Right ventricle myocardium superior (tissue), 1 donor: ENCODE measurements around the gene KLHL21. TPM values are rescaled to one million over a fixed set of nuclear protein-coding genes. Genes with fewer than 3 reads are reported as not detected.
"Not testable (repeated sequence)": the region's sequence is repeated elsewhere in the genome, so short reads cannot be mapped to it uniquely, and the experiment has no call there.

Experiments used
- ATAC-seq: fragments of 200-7000 bp; cut with Tn5 transposase; one replicate; pipeline ENCODE4 v1.9.1; 2020; ENCODE audit warnings: mild to moderate bottlenecking; ENCODE audit not compliant: poor library complexity
- DNase-seq: peaks from one replicate; pipeline ENCODE4 v3.0.0-alpha.2; 2020
- intact Hi-C: fragments of 100-400 bp; cut with DNase I; formaldehyde crosslinking; loops from one replicate; pipeline ENCODE4 v1.11.2; 2022
- long read RNA-seq: library from polyadenylated mRNA; unstranded; transcript quantifications from one replicate; pipeline ENCODE4 v2.0.0, GENCODE V29; 2021
- total RNA-seq: library from RNA; stranded (reverse); fragmentation: NEBNext Ultra II Directional; extraction: Animal tissue kit (Norgen Biotek cat#: 25700); gene quantifications from one replicate; pipeline ENCODE4 v1.2.1, GENCODE V29; 2021
- donor health status: DM: no; HTN: yes; CAD: no; lungs with severe emphysema.

KLHL21 gene, protein sequence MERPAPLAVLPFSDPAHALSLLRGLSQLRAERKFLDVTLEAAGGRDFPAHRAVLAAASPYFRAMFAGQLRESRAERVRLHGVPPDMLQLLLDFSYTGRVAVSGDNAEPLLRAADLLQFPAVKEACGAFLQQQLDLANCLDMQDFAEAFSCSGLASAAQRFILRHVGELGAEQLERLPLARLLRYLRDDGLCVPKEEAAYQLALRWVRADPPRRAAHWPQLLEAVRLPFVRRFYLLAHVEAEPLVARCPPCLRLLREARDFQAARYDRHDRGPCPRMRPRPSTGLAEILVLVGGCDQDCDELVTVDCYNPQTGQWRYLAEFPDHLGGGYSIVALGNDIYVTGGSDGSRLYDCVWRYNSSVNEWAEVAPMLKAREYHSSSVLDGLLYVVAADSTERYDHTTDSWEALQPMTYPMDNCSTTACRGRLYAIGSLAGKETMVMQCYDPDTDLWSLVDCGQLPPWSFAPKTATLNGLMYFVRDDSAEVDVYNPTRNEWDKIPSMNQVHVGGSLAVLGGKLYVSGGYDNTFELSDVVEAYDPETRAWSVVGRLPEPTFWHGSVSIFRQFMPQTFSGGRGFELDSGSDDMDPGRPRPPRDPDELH
- 111 TPM for total RNA-seq
- long read RNA-seq, full-length matches to known transcripts = 473 of 581 reads
- long read RNA-seq, partial matches to known transcripts = 95 of 581 reads
- long read RNA-seq, other reads (novel, unspliced or antisense) = 13 of 581 reads

DNA sequence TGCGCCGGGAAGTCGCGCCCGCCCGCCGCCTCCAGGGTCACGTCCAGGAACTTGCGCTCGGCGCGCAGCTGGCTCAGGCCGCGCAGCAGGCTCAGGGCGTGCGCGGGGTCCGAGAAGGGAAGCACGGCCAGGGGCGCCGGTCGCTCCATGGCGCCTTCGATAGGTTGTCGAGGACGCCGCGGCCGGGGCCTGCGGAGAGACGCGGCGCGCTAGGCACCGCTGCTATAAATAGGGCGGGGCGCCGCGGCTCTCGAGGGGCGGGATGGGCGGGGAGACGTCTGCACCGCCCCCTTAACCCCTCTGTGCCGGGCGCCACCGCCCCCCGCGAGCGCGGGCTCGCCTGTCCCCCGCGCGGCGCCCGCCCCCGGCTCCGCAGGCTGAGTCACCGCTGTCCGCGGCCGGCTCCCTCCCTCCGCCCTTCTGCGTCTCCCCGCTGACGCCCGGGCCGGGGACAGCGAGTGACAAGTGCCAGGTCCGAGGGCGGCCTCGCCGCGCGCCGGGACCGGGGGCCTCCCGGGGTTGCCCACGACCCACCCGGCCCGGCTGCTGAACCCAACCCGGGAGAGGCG lies at the start of gene KLHL21:
TSS of gene KLHL21 (minus strand) at position 201 of the 569 bp plus-strand sequence. CDS start at position 149, 52 bp downstream.
- ATAC-seq (peak; percentile 81), DNase-seq (peak; percentile 94)
- intact Hi-C loops = no loop called here

DNA sequence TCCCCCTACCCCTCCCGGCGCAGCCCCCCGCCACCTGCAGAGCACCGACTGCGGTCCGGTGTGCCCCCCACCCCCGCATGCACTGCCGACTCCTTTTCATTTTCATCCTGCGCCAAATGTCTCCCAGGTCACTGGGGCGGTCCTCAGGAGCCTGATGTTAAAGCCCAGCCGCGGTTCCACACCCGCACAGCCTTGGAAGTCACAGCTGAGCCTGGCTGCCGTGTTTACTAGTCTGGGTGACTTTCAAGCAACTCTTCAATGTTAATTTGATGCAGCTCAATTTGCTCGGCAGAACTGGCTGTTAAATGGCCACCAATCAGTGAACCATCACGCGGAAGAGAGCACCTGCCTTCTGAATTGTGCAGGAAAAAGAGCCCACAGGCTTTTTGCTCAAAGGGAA lies 49.2 kb upstream of the KLHL21 start:
- no peak for DNase-seq
- ATAC-seq = no peak
- intact Hi-C loops = no loop called here

- no peak for DNase-seq
- intact Hi-C loops = loop anchor here (5.0 kb wide), 1 partner anchor 161 kb away; no protein-coding TSS in a partner anchor
- ATAC-seq = no peak
These were observed 45.9 kb upstream of the KLHL21 start for GRCh38 chr1:6648556-6648955.

- ATAC-seq (peak; percentile 65), DNase-seq (no peak)
These were observed 44.0 kb upstream of the KLHL21 start for GRCh38 chr1:6646499-6647148.

DNA sequence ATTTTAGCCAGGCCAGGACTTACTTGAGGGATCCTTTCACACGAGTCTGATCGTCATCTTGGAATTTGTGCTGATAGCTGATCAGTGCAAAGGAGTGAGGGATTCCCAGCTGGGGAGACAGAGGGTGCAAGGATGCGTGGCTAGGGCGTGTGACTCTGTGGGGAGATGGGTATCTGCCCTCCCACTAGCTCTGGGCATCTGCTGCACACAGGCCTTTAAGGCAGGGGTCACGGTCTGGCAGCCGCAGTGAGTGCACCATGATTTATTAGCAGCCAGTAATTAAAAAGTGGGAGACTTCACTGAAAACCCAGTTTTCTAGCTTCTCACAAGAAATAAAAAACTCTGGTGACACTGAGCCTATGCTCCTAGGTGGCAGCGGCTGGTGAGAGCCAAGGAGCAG lies 42.3 kb upstream of the KLHL21 start:
- ATAC-seq = no peak
- intact Hi-C loops = loop anchor here (5.0 kb wide), 1 partner anchor 158 kb away; no protein-coding TSS in a partner anchor
- no peak for DNase-seq

More at GRCh38 chr1:6646499-6647148, 44.0 kb upstream of the KLHL21 start:
- intact Hi-C loops = loop anchor here (5.0 kb wide), 1 partner anchor 159 kb away; no protein-coding TSS in a partner anchor

GRCh38 chr1:6640867-6641266 lies 38.2 kb upstream of the KLHL21 start:
- ATAC-seq, DNase-seq, intact Hi-C loops: not testable (repeated sequence)

DNA sequence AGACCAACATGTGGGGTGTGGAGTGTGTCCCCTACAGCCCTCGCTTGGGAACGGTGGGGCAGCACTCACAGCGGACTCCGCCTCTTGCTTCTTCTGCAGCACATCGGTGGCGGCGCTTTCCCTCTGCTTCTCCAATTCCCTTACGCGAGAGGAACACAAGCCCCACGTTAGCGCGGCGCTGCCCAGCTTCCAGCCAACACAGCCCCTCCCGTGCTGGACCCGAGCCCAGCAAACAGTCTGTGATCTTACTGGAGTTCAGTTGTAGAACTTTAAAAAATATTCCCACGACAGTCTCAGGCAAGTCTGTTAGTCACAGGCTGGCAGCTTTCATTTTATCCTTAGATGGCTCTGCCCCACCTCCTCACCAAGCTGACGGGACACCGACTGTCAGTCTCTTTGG lies 35.6 kb upstream of the KLHL21 start:
- intact Hi-C loops = no loop called here
- ATAC-seq = peak; percentile 73
- DNase-seq = peak; percentile 93

- no peak for ATAC-seq
- intact Hi-C loops = no loop called here
- no peak for DNase-seq
These were observed 35.1 kb upstream of the KLHL21 start for GRCh38 chr1:6637770-6638169.

DNA sequence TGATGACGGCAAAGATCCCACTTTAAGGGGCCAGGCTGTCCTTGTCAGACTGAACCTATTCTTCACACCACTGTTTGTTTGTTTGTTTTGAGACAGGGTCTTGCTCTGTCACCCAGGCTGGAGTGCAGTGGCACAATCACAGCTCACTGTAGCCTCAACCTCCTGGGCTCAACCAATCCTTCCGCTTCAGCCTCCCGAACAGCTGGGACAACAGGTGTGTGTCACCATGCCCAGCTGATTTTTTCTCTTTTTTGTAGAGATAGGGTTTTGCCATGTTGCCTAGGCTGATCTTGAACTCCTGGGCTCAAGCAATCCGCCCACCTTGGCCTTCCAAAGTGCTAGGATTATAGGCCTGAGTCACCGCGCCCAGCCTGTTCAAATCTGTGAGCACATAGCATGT lies 34.1 kb upstream of the KLHL21 start:
- ATAC-seq, intact Hi-C loops, DNase-seq: not testable (repeated sequence)

GRCh38 chr1:6635910-6636760 lies 33.5 kb upstream of the KLHL21 start:
- DNase-seq (peak; percentile 34), ATAC-seq (no peak)
- intact Hi-C loops = no loop called here

GRCh38 chr1:6635161-6635909 lies 32.7 kb upstream of the KLHL21 start:
- intact Hi-C loops = no loop called here
- DNase-seq (peak; percentile 14), ATAC-seq (no peak)

- intact Hi-C loops = no loop called here
- peak; percentile 73 for ATAC-seq
These were observed 31.8 kb upstream of the KLHL21 start for GRCh38 chr1:6634371-6635052.

DNA sequence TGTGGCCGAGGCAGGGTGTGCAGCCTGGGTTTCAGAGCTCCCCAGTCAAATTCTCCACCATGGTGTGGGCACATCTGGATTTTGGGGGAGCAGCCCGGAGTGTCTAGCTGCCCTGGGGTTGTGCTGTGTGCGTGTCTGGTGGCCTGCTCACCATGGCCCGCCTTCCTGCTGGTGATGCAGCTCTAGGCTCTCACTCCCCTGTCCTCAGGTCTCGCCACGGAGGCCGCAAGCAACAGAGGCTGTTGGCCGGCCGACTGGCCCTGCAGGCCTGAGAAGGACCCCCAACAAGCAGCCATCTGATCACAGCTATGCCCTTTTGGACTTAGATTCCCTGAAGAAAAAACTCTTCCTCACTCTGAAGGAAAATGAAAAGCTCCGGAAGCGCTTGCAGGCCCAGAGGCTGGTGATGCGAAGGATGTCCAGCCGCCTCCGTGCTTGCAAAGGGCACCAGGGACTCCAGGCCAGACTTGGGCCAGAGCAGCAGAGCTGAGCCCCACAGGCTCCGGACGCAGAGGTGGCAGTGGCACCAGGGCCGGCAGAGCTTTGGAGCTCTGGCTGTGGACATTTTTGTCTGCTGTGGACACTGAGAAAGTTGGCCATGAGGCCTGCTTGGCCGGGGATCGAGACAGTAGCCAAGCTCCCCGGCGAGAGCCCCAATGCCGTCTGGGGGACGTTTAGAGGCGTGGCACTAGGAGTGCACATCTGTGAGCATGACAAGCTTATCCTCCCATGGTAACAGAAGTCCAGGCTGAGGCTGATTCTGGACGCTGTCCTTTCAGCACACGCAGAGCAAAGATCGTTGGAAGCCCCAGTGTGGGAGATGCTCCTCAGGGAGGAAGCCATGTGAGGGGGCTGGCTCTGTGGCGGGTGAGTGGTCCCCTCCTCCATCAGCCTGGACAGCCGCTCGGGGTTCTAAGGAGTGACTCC lies 30.2 kb upstream of the KLHL21 start:
- ATAC-seq (no peak), DNase-seq (no peak)
- intact Hi-C loops = no loop called here

More at GRCh38 chr1:6634371-6635052, 31.8 kb upstream of the KLHL21 start:
- DNase-seq = peak; percentile 76

- DNase-seq (no peak), ATAC-seq (no peak)
- intact Hi-C loops = no loop called here
These were observed 28.4 kb upstream of the KLHL21 start for GRCh38 chr1:6631058-6631457.

DNA sequence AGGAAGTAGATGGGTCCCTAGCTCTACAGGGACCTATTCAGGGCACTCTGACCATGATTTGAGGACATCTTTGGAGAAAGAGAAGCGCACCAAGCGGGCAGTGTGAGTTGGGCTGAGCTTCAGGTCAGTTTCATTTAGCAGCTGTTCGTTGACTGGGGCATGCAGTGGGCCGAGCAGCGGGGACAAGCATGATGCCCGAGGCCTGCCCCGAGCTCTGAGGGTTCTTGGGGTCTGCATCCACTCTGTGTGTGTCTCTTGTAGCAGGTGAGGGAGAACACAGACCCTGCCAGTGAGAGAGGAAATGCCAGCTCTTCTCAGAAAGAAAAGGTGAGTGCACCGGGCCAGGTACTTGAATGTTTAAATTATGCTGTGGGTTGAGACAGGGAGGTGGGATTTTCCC lies 27.4 kb upstream of the KLHL21 start:
- DNase-seq = no peak
- intact Hi-C loops = no loop called here
- ATAC-seq = no peak

GRCh38 chr1:6628971-6629479 lies 26.4 kb upstream of the KLHL21 start:
- ATAC-seq = no peak
- DNase-seq = no peak
- intact Hi-C loops = no loop called here
